ENCODE results near the gene GINS3. TPM values are rescaled to one million over a fixed set of nuclear protein-coding genes. Genes with fewer than 3 reads are reported as not detected.

The GINS3 gene
- total and polyA plus RNA-seq, 10 of the 15 experiments (the other 5 are each of a cell fraction or from before 2014, with no cell fraction given), result 13.6 to 22.4 (median 15.6) TPM

- in situ Hi-C loops (cut with MboI) (no loop called here), intact Hi-C loops (cut with micrococcal nuclease; ENCODE audit: unreplicated experiment) (no loop called here)
- Histone ChIP-seq H3K36me3 (ENCODE audit: control insufficient read depth in 2 of 2, insufficient read depth in 2 of 2, low read length in 1 of 2) (no peaks in the 10 kb centered on the region), H3K27ac (ENCODE audit: control insufficient read depth, insufficient read depth) (no peak overlapping the region), H3K79me2 (ENCODE audit: control insufficient read depth, insufficient read depth, low read length) (no peaks in the 10 kb centered on the region), H3K27me3 (replicated peaks in 1 of 2; ENCODE audit: control insufficient read depth in 2 of 2, insufficient read depth in 2 of 2, low read length in 1 of 2) (no peaks in the 10 kb centered on the region), H2AFZ (ENCODE audit: control insufficient read depth, low read depth, low read length) (no peak overlapping the region), H3K4me1 (ENCODE audit: control insufficient read depth, insufficient read depth, low read length) (peaks cover 3% of the 10 kb centered on the region; the same call in 1 of the 2 replicates), H4K20me1 (ENCODE audit: control insufficient read depth, insufficient read depth) (no peaks in the 10 kb centered on the region), H3K4me2 (ENCODE audit: control insufficient read depth, insufficient read depth) (no peak overlapping the region), H3K9ac (ENCODE audit: control insufficient read depth, insufficient read depth, low read length) (no peak overlapping the region), H3K9me3 (replicated peaks; ENCODE audit: control insufficient read depth, insufficient read depth, low read length) (no peaks in the 10 kb centered on the region), H3K4me3 (no peak overlapping the region)
- CTCF ChIA-PET, result no interaction called here
- FAIRE-seq, result no peak
- no peak for TF ChIP-seq POU2F2 (IDR thresholded peaks at IDR 0.05; ENCODE audit: borderline replicate concordance, low read depth, low read length)
- TF ChIP-seq NR2C1 (IDR thresholded peaks at IDR 0.05), result no peak
- no peak for TF ChIP-seq USF2 (IDR thresholded peaks at IDR 0.05; ENCODE audit: borderline replicate concordance, low read depth, low read length)
- TF ChIP-seq NFYA (IDR thresholded peaks at IDR 0.05; ENCODE audit: borderline replicate concordance, low read depth, low read length), result no peak
- TF ChIP-seq MEF2B (IDR thresholded peaks at IDR 0.05; ENCODE audit: partially characterized antibody, poor library complexity, severe bottlenecking), result peak; percentile 31
- BruUV-seq (replicated peaks), result no TSS peak
- POLR2A ChIA-PET, result interaction anchor here (0.6 kb wide), 1 partner anchor 19 kb away, joined by 3 read pairs; no protein-coding TSS in a partner anchor
- SMC1A ChIA-PET (ENCODE audit: uncharacterized antibody, unreplicated experiment), result no interaction called here
- no peak for ATAC-seq
- 10% methylated on average over 6 of the region's 6 CpGs for WGBS (ENCODE audit: insufficient coverage, insufficient replicate concordance, low lambda C conversion rate, missing lambda C conversion rate)
- no peak for DNase-seq (ENCODE audit: low read depth, low spot score)
- RAD21 ChIA-PET (ENCODE audit: unreplicated experiment), result no interaction called here
These were observed 21.1 kb downstream of the GINS3 start for GRCh38 chr16:58413359-58413758.

- BruUV-seq (replicated peaks), result no TSS peak
- CTCF ChIA-PET, result interaction anchor here (0.6 to 1.2 kb wide), 2 partner anchors 69 to 78 kb away, joined by 3 read pairs; no protein-coding TSS in a partner anchor
- Histone ChIP-seq H3K4me3 (no peak overlapping the region), H3K9me3 (replicated peaks; ENCODE audit: control insufficient read depth, insufficient read depth, low read length) (no peaks in the 10 kb centered on the region), H3K9ac (ENCODE audit: control insufficient read depth, insufficient read depth, low read length) (no peak overlapping the region), H3K27ac (ENCODE audit: control insufficient read depth, insufficient read depth) (no peak overlapping the region), H2AFZ (ENCODE audit: control insufficient read depth, low read depth, low read length) (no peak overlapping the region), H3K36me3 (ENCODE audit: control insufficient read depth in 2 of 2, insufficient read depth in 2 of 2, low read length in 1 of 2) (no peaks in the 10 kb centered on the region), H4K20me1 (ENCODE audit: control insufficient read depth, insufficient read depth) (no peaks in the 10 kb centered on the region), H3K4me1 (ENCODE audit: control insufficient read depth, insufficient read depth, low read length) (peaks cover 6% of the 10 kb centered on the region), H3K79me2 (ENCODE audit: control insufficient read depth, insufficient read depth, low read length) (no peaks in the 10 kb centered on the region), H3K27me3 (replicated peaks in 1 of 2; ENCODE audit: control insufficient read depth in 2 of 2, insufficient read depth in 2 of 2, low read length in 1 of 2) (no peaks in the 10 kb centered on the region), H3K4me2 (ENCODE audit: control insufficient read depth, insufficient read depth) (no peak overlapping the region)
- ATAC-seq (no peak), FAIRE-seq (no peak), DNase-seq (ENCODE audit: low read depth, low spot score) (no peak)
- WGBS (ENCODE audit: insufficient coverage, insufficient replicate concordance, low lambda C conversion rate, missing lambda C conversion rate), result 64% methylated on average over 4 of the region's 4 CpGs
- in situ Hi-C loops (cut with MboI) (no loop called here), intact Hi-C loops (cut with micrococcal nuclease; ENCODE audit: unreplicated experiment) (no loop called here)
- RAD21 ChIA-PET (ENCODE audit: unreplicated experiment), result no interaction called here
- SMC1A ChIA-PET (ENCODE audit: uncharacterized antibody, unreplicated experiment), result no interaction called here
- POLR2A ChIA-PET, result no interaction called here
- TF ChIP-seq POU2F2 (IDR thresholded peaks at IDR 0.05; ENCODE audit: borderline replicate concordance, low read depth, low read length) (no peak), HCFC1 (IDR thresholded peaks at IDR 0.05; ENCODE audit: low read length) (no peak), CUX1 (IDR thresholded peaks at IDR 0.05; ENCODE audit: insufficient replicate concordance, low read depth, low read length) (no peak), EP300 (IDR thresholded peaks at IDR 0.05; ENCODE audit: borderline replicate concordance in 1 of 2, control insufficient read depth in 1 of 2, low read depth in 2 of 2, low read length in 2 of 2) (no peak), KLF5 (IDR thresholded peaks at IDR 0.05; ENCODE audit: partially characterized antibody) (no peak), MXI1 (IDR thresholded peaks at IDR 0.05; ENCODE audit: low read depth, low read length) (no peak), NFYB (IDR thresholded peaks at IDR 0.05; ENCODE audit: insufficient read depth, low read depth, low read length) (no peak)
These were observed 22.7 kb downstream of the GINS3 start for GRCh38 chr16:58415003-58415402.
